Mesenchymal stem cell (in vitro differentiated cells and primary cell): Measurements from ENCODE around the gene PKP3.

Experiments used
- DNase-seq: peaks from one replicate; pipeline ENCODE4 v3.0.0-alpha.2; 2013
- H2AFZ ChIP-seq: one replicate; pipeline ENCODE4 v1.6.1; 2013; ENCODE audit warnings: low read depth, mild to moderate bottlenecking, control low read depth, inconsistent platforms, low read length, moderate library complexity
- H2AK5ac ChIP-seq: 2 replicates; pipeline ENCODE4 v1.6.1; 2013; ENCODE audit warnings: low read length, moderate library complexity, mild to moderate bottlenecking, inconsistent platforms; ENCODE audit not compliant: severe bottlenecking
- H2BK120ac ChIP-seq: one replicate; pipeline ENCODE4 v1.6.1; 2013; ENCODE audit warnings: low read depth, mild to moderate bottlenecking, inconsistent platforms, low read length, moderate library complexity
- H2BK12ac ChIP-seq, 2 experiments: one replicate each; pipeline ENCODE4 v1.6.1; 2013; ENCODE audit warnings: inconsistent platforms in 2 of 2, low read length in 2 of 2, mild to moderate bottlenecking in 2 of 2, moderate library complexity in 2 of 2, control low read depth in 1 of 2
- H2BK15ac ChIP-seq: one replicate; pipeline ENCODE4 v1.6.1; 2013; ENCODE audit warnings: mild to moderate bottlenecking, low read depth, inconsistent platforms; ENCODE audit not compliant: poor library complexity, severe bottlenecking
- H2BK5ac ChIP-seq: 2 replicates; pipeline ENCODE4 v1.6.1; 2013; ENCODE audit warnings: low read depth, mild to moderate bottlenecking, low read length, control low read depth, inconsistent platforms; ENCODE audit not compliant: poor library complexity, severe bottlenecking
- H3K14ac ChIP-seq, 2 experiments: one replicate each; pipeline ENCODE4 v1.6.1; 2013; ENCODE audit warnings: inconsistent platforms in 2 of 2, low read length in 2 of 2, control low read depth in 1 of 2, mild to moderate bottlenecking in 1 of 2, moderate library complexity in 1 of 2
- H3K18ac ChIP-seq, 2 experiments: one replicate each; pipeline ENCODE4 v1.6.1; 2013; ENCODE audit warnings: inconsistent platforms in 2 of 2, low read length in 2 of 2, control low read depth in 1 of 2, low read depth in 1 of 2, mild to moderate bottlenecking in 1 of 2
- H3K23ac ChIP-seq, 2 experiments: one replicate each; pipeline ENCODE4 v1.6.1; 2013; ENCODE audit warnings: inconsistent platforms in 2 of 2, low read length in 2 of 2, mild to moderate bottlenecking in 2 of 2, moderate library complexity in 2 of 2, control low read depth in 1 of 2
- H3K27ac ChIP-seq: 2 replicates; pipeline ENCODE4 v1.5.1; 2013; ENCODE audit warnings: mild to moderate bottlenecking, moderate library complexity, low read length, control low read depth, inconsistent platforms; ENCODE audit not compliant: poor library complexity, severe bottlenecking
- H3K27me3 ChIP-seq, 2 experiments: 2 replicates each; pipeline versions ENCODE4 v1.6.1 to v1.7.0; 2013; ENCODE audit warnings: low read length in 2 of 2, mild to moderate bottlenecking in 2 of 2, moderate library complexity in 2 of 2, control low read depth in 1 of 2, inconsistent platforms in 1 of 2; ENCODE audit not compliant: control insufficient read depth in 1 of 2, insufficient read depth in 1 of 2
- H3K36me3 ChIP-seq, 2 experiments: 2 replicates each; pipeline versions ENCODE4 v1.6.1 to v1.7.0; 2013; ENCODE audit warnings: low read length in 2 of 2, control low read depth in 1 of 2, inconsistent platforms in 1 of 2, low read depth in 1 of 2, mild to moderate bottlenecking in 1 of 2; ENCODE audit not compliant: insufficient read depth in 2 of 2, control insufficient read depth in 1 of 2
- H3K4ac ChIP-seq, 2 experiments: one replicate each; pipeline ENCODE4 v1.6.1; 2013; ENCODE audit warnings: inconsistent platforms in 2 of 2, low read length in 2 of 2, mild to moderate bottlenecking in 2 of 2, moderate library complexity in 2 of 2, control low read depth in 1 of 2, low read depth in 1 of 2
- H3K4me1 ChIP-seq: 2 replicates; pipeline ENCODE4 v1.6.1; 2013; ENCODE audit warnings: low read depth, low read length, control low read depth; ENCODE audit not compliant: control insufficient read depth, insufficient read depth
- H3K4me2 ChIP-seq: 2 replicates; pipeline ENCODE4 v1.6.1; 2013; ENCODE audit warnings: low read length, mild to moderate bottlenecking, inconsistent platforms; ENCODE audit not compliant: poor library complexity, severe bottlenecking
- H3K4me3 ChIP-seq, 2 experiments: 2 replicates each; pipeline versions ENCODE4 v1.5.1 to v1.7.0; 2013; ENCODE audit warnings: low read length in 2 of 2, mild to moderate bottlenecking in 2 of 2, control low read depth in 1 of 2, low read depth in 1 of 2; ENCODE audit not compliant: insufficient read depth in 1 of 2
- H3K79me1 ChIP-seq: replicated peaks from 2 replicates; pipeline ENCODE4 v1.6.1; 2013; ENCODE audit warnings: mild to moderate bottlenecking, control low read depth, low read length, inconsistent platforms; ENCODE audit not compliant: poor library complexity, severe bottlenecking
- H3K9ac ChIP-seq: 2 replicates; pipeline ENCODE4 v1.7.0; 2013; ENCODE audit warnings: mild to moderate bottlenecking, low read length, moderate library complexity
- H3K9me3 ChIP-seq: 2 replicates; pipeline ENCODE4 v1.7.0; 2013; ENCODE audit warnings: mild to moderate bottlenecking, low read length; ENCODE audit not compliant: control insufficient read depth
- H4K8ac ChIP-seq: one replicate; pipeline ENCODE4 v1.6.1; 2013; ENCODE audit warnings: inconsistent platforms, mild to moderate bottlenecking, low read length, moderate library complexity
- H4K91ac ChIP-seq: one replicate; pipeline ENCODE4 v1.6.1; 2013; ENCODE audit warnings: mild to moderate bottlenecking, low read length, inconsistent platforms
- whole genome bisulfite sequencing: methylation state at CpG from one replicate; pipeline ENCODE4 v1.1.7; 2013; ENCODE audit warnings: mixed read lengths; 5-methylcytosine and 5-hydroxymethylcytosine counted together

PKP3 gene

GRCh38 chr11:383431-383830 lies 10.6 kb upstream of the PKP3 start:
- no peak overlapping the region for H3K4ac ChIP-seq
- WGBS: 91% methylated on average over 14 of the region's 14 CpGs
- H2BK120ac ChIP-seq: no peak overlapping the region

GRCh38 chr11:384511-384910 lies 9.5 kb upstream of the PKP3 start:
- H3K9me3 ChIP-seq: no peaks in the 10 kb centered on the region
- no peak overlapping the region for H3K4me2 ChIP-seq
- no peak overlapping the region for H2BK12ac ChIP-seq
- H4K91ac ChIP-seq: no peak overlapping the region
- H2BK5ac ChIP-seq: no peak overlapping the region
- no peak overlapping the region for H3K27ac ChIP-seq
- H3K27me3 ChIP-seq: peaks cover 0 to 22% of the 10 kb centered on the region in 2 experiments
- H2BK15ac ChIP-seq: peak overlapping the region; percentile 46
- H3K4me1 ChIP-seq: peaks cover 1% of the 10 kb centered on the region
- no peak overlapping the region for H3K9ac ChIP-seq
- WGBS: 88% methylated on average over 9 of the region's 16 CpGs
- H3K4me3 ChIP-seq: no peak overlapping the region
- no peak overlapping the region for H3K18ac ChIP-seq
- H2AFZ ChIP-seq: no peak overlapping the region
- H2AK5ac ChIP-seq: no peak overlapping the region
- no peak overlapping the region for H3K4ac ChIP-seq
- no peak overlapping the region for H4K8ac ChIP-seq
- H3K79me1 ChIP-seq: no peaks in the 10 kb centered on the region
- H3K36me3 ChIP-seq: peaks cover 0 to 31% of the 10 kb centered on the region in 2 experiments
- no peak overlapping the region for H3K23ac ChIP-seq
- no peak overlapping the region for H2BK120ac ChIP-seq
- no peak overlapping the region for H3K14ac ChIP-seq
- no peak for DNase-seq

More at GRCh38 chr11:383431-383830, 10.6 kb upstream of the PKP3 start:
- DNase-seq: no peak
- peaks cover 2% of the 10 kb centered on the region for H3K79me1 ChIP-seq
- peaks cover 1% of the 10 kb centered on the region for H3K4me1 ChIP-seq
- H3K36me3 ChIP-seq: peaks cover 0 to 42% of the 10 kb centered on the region in 2 experiments
- no peak overlapping the region for H4K8ac ChIP-seq
- H2BK5ac ChIP-seq: no peak overlapping the region
- H3K9ac ChIP-seq: no peak overlapping the region
- H3K27me3 ChIP-seq: peaks cover 0 to 31% of the 10 kb centered on the region in 2 experiments
- H3K4me3 ChIP-seq: no peak overlapping the region
- no peak overlapping the region for H3K27ac ChIP-seq
- no peak overlapping the region for H4K91ac ChIP-seq
- H2BK12ac ChIP-seq: no peak overlapping the region
- H3K23ac ChIP-seq: no peak overlapping the region
- H3K9me3 ChIP-seq: no peaks in the 10 kb centered on the region
- no peak overlapping the region for H3K14ac ChIP-seq
- no peak overlapping the region for H2AK5ac ChIP-seq
- no peak overlapping the region for H3K18ac ChIP-seq
- H3K4me2 ChIP-seq: no peak overlapping the region
- H2BK15ac ChIP-seq: no peak overlapping the region
- no peak overlapping the region for H2AFZ ChIP-seq

- H4K8ac ChIP-seq: no peak overlapping the region
- H2BK15ac ChIP-seq: no peak overlapping the region
- DNase-seq: no peak
- no peak overlapping the region for H2AFZ ChIP-seq
- no peak overlapping the region for H2BK120ac ChIP-seq
- no peak overlapping the region for H3K14ac ChIP-seq
- 91% methylated on average over 16 of the region's 19 CpGs for WGBS
- H3K36me3 ChIP-seq: peaks cover 0 to 18% of the 10 kb centered on the region in 2 experiments
- H3K23ac ChIP-seq: no peak overlapping the region
- no peak overlapping the region for H3K27ac ChIP-seq
- H3K79me1 ChIP-seq: no peaks in the 10 kb centered on the region
- H3K4ac ChIP-seq: no peak overlapping the region
- peak overlapping the region in 1 of 2 experiments; percentile 20 for H3K4me3 ChIP-seq
- H3K4me2 ChIP-seq: no peak overlapping the region
- H3K4me1 ChIP-seq: peaks cover 1% of the 10 kb centered on the region
- peaks cover 0 to 22% of the 10 kb centered on the region in 2 experiments for H3K27me3 ChIP-seq
- H3K9me3 ChIP-seq: no peaks in the 10 kb centered on the region
- no peak overlapping the region for H4K91ac ChIP-seq
- H2BK5ac ChIP-seq: no peak overlapping the region
- no peak overlapping the region for H3K9ac ChIP-seq
- no peak overlapping the region for H2BK12ac ChIP-seq
- no peak overlapping the region for H2AK5ac ChIP-seq
- no peak overlapping the region for H3K18ac ChIP-seq
Measured at GRCh38 chr11:385594-386351, 8.2 kb upstream of the PKP3 start.

- no peaks in the 10 kb centered on the region for H3K79me1 ChIP-seq
- H3K18ac ChIP-seq: no peak overlapping the region
- H3K4ac ChIP-seq: no peak overlapping the region
- H3K4me2 ChIP-seq: no peak overlapping the region
- no peak overlapping the region for H3K27ac ChIP-seq
- H4K8ac ChIP-seq: no peak overlapping the region
- no peak overlapping the region for H3K4me3 ChIP-seq
- no peak overlapping the region for H2BK120ac ChIP-seq
- no peak overlapping the region for H2AFZ ChIP-seq
- peaks cover 1% of the 10 kb centered on the region for H3K4me1 ChIP-seq
- H3K9ac ChIP-seq: no peak overlapping the region
- no peak overlapping the region for H3K14ac ChIP-seq
- DNase-seq: no peak
- peaks cover 0 to 22% of the 10 kb centered on the region in 2 experiments for H3K27me3 ChIP-seq
- H3K23ac ChIP-seq: no peak overlapping the region
- 84% methylated on average over 6 of the region's 6 CpGs for WGBS
- no peak overlapping the region for H2BK15ac ChIP-seq
- no peak overlapping the region for H2BK5ac ChIP-seq
- no peaks in the 10 kb centered on the region for H3K9me3 ChIP-seq
- H4K91ac ChIP-seq: no peak overlapping the region
- H2BK12ac ChIP-seq: no peak overlapping the region
- peaks cover 0 to 14% of the 10 kb centered on the region in 2 experiments for H3K36me3 ChIP-seq
- H2AK5ac ChIP-seq: no peak overlapping the region
Measured at GRCh38 chr11:386483-386882, 7.5 kb upstream of the PKP3 start.
